Measurements from ENCODE around the gene PDZRN4. TPM values are rescaled to one million over a fixed set of nuclear protein-coding genes. Genes with fewer than 3 reads are reported as not detected.

PDZRN4 gene
- total and polyA plus RNA-seq, 2 experiments from 2014 or later: 0.90 TPM; not detected in 1

- Mint-ChIP-seq H3K4me3 (no peak overlapping the region), H3K9me3 (no peaks in the 10 kb centered on the region), H3K4me1 (no peaks in the 10 kb centered on the region; the same call in 2 of the 3 replicates), H3K27ac (no peak overlapping the region), H3K27me3 (ENCODE audit: insufficient read depth, low read depth, poor library complexity) (no peaks in the 10 kb centered on the region), H3K36me3 (ENCODE audit: low read depth) (no peaks in the 10 kb centered on the region)
- no peaks in the 10 kb centered on the region for H3K79me2 ChIP-seq (replicated peaks; ENCODE audit: insufficient read depth)
- no peak overlapping the region for H3K4me3 ChIP-seq
- H2AFZ ChIP-seq: peak overlapping the region; percentile 28; the same call in 1 of the 2 replicates
- H3K9me2 ChIP-seq (ENCODE audit: insufficient read depth): no peaks in the 10 kb centered on the region
- no peak overlapping the region for H3K27ac ChIP-seq (ENCODE audit: low read depth)
- DNase-seq (ENCODE audit: low spot score) (no peak), ATAC-seq (no peak)
- no peaks in the 10 kb centered on the region for H3K27me3 ChIP-seq (ENCODE audit: insufficient read depth)
- TF ChIP-seq ETS1 (IDR thresholded peaks at IDR 0.05): no peak
- no peak for TF ChIP-seq REST (IDR thresholded peaks at IDR 0.05; ENCODE audit: unreplicated experiment)
- TF ChIP-seq ZNF462 (CRISPR knock-in tag; IDR thresholded peaks at IDR 0.05): no peak
- H3K4me1 ChIP-seq (ENCODE audit: insufficient read depth): no peaks in the 10 kb centered on the region
- no peaks in the 10 kb centered on the region for H4K20me1 ChIP-seq (replicated peaks; ENCODE audit: insufficient read depth)
- no peak overlapping the region for H3K4me2 ChIP-seq
- no peaks in the 10 kb centered on the region for H3F3A ChIP-seq (replicated peaks; ENCODE audit: low read depth)
- H3K36me3 ChIP-seq (ENCODE audit: insufficient read depth): no peaks in the 10 kb centered on the region
Observed at GRCh38 chr12:41288142-41288811, 100.2 kb downstream of the PDZRN4 start.
